K562 (cell line): Measurements from ENCODE around the gene COQ7. TPM values are rescaled to one million over a fixed set of nuclear protein-coding genes. Genes with fewer than 3 reads are reported as not detected.

ENCODE experiments used
- ATAC-seq: fragments of 200-7000 bp; cut with Tn5 transposase; 3 replicates; pipeline ENCODE4 v1.9.1; 2020; ENCODE audit warnings: moderate library complexity
- BruUV-seq: library from RNA; stranded (reverse); fragments of 400-500 nt; replicated peaks from 2 replicates; lab custom pipeline; 2021; lab: Mats Ljungman, UMichigan
- CTCF ChIA-PET: fragments of 300-600 bp; formaldehyde crosslinking; extraction: SDS; loops from one replicate; lab custom pipeline; 2021; ENCODE audit warnings: low intra/inter-chr PET ratio; lab: Yijun Ruan, JAX
- POLR2A ChIA-PET: fragments of 300-600, 350-650 bp; sonication (Branson Sonifier 250); formaldehyde crosslinking; extraction: SDS; loops from one replicate; lab custom pipeline; 2021; ENCODE audit warnings: antibody characterized with exemption, inconsistent platforms; lab: Yijun Ruan, JAX
- DNase-seq, 4 experiments: peaks; one replicate each; pipeline versions ENCODE4 v3.0.0 to v3.0.0-alpha.2; 2011 to 2018; ENCODE audit warnings: low spot score in 3 of 4, mixed read lengths in 3 of 4; ENCODE audit errors: extremely low read depth in 1 of 4
- FAIRE-seq: peaks from 2 replicates; lab custom pipeline; 2011; peaks lifted over from hg19 to GRCh38; lab: Jason Lieb, UNC
- H2AFZ ChIP-seq: 2 replicates; pipeline ENCODE4 v1.6.0; 2011; ENCODE audit warnings: low read depth, low read length, control low read depth, inconsistent platforms
- H3K27ac ChIP-seq: fragments of 200-600 bp; 3 replicates; pipeline ENCODE4 v1.8.0; 2011; ENCODE audit warnings: low read depth, mild to moderate bottlenecking, control low read depth, inconsistent platforms, low read length, moderate library complexity, mixed read lengths; ENCODE audit errors: extremely low read depth
- H3K27me3 ChIP-seq, 2 experiments: fragments of 300-600 bp in 1 of 2; 2 replicates in 1 of 2; 3 replicates in 1 of 2; pipeline versions ENCODE4 v1.6.0 to v1.8.0; 2011; ENCODE audit warnings: inconsistent platforms in 2 of 2, low read length in 2 of 2, mild to moderate bottlenecking in 1 of 2, mixed read lengths in 1 of 2, moderate library complexity in 1 of 2; ENCODE audit not compliant: control insufficient read depth in 2 of 2, insufficient read depth in 2 of 2
- H3K36me3 ChIP-seq: fragments of 300-600 bp; 3 replicates; pipeline ENCODE4 v1.8.0; 2011; ENCODE audit warnings: mild to moderate bottlenecking, low read length, inconsistent platforms; ENCODE audit not compliant: control insufficient read depth, insufficient read depth
- H3K4me1 ChIP-seq, 2 experiments: fragments of 200-600 bp in 1 of 2; replicated peaks in 1 of 2; 2 replicates in 1 of 2; 3 replicates in 1 of 2; pipeline versions ENCODE4 v1.5.1 to v1.8.0; 2011; ENCODE audit warnings: inconsistent platforms in 2 of 2, low read length in 2 of 2, mild to moderate bottlenecking in 1 of 2, mixed read lengths in 1 of 2, moderate library complexity in 1 of 2; ENCODE audit not compliant: control insufficient read depth in 2 of 2, insufficient read depth in 2 of 2
- H3K4me2 ChIP-seq: 2 replicates; pipeline ENCODE4 v1.6.1; 2011; ENCODE audit warnings: low read length, control low read depth, inconsistent platforms, mixed read lengths; ENCODE audit not compliant: insufficient read depth
- H3K4me3 ChIP-seq: fragments of 200-600 bp; sonication (generic), shearing (Covaris generic); 2 replicates; pipeline ENCODE4 v1.5.1; 2016; ENCODE audit warnings: control low read depth, inconsistent platforms
- H3K79me2 ChIP-seq: fragments of 200-600 bp; 3 replicates; pipeline ENCODE4 v1.8.0; 2011; ENCODE audit warnings: low read length, inconsistent platforms; ENCODE audit not compliant: control insufficient read depth, insufficient read depth
- H3K9ac ChIP-seq, 2 experiments: 2 replicates each; pipeline versions ENCODE4 v1.6.0 to v1.6.1; 2011; ENCODE audit warnings: low read depth in 2 of 2, low read length in 2 of 2, control low read depth in 1 of 2, inconsistent platforms in 1 of 2, mild to moderate bottlenecking in 1 of 2, mixed read lengths in 1 of 2; ENCODE audit not compliant: insufficient read depth in 1 of 2
- H3K9me1 ChIP-seq: one replicate; pipeline ENCODE4 v1.6.0; 2011; ENCODE audit warnings: inconsistent platforms, mild to moderate bottlenecking, low read length, moderate library complexity; ENCODE audit not compliant: control insufficient read depth, insufficient read depth
- H3K9me3 ChIP-seq: replicated peaks from 2 replicates; pipeline ENCODE4 v1.5.1; 2011; ENCODE audit warnings: low read depth, low read length, inconsistent platforms; ENCODE audit not compliant: control insufficient read depth, insufficient read depth
- H4K20me1 ChIP-seq: replicated peaks from 2 replicates; pipeline ENCODE4 v1.6.1; 2011; ENCODE audit warnings: low read length, inconsistent platforms, mixed read lengths; ENCODE audit not compliant: control insufficient read depth, insufficient read depth
- ATF3 ChIP-seq, 2 experiments: fragments of 450-650 bp in 1 of 2; sonication (generic) in 1 of 2; formaldehyde crosslinking in 1 of 2; IDR thresholded peaks in 1 of 2; conservative IDR thresholded peaks in 1 of 2; 2 replicates each; pipeline versions ENCODE4 v1.6.1 to v1.8.1; 2016 to 2023; ENCODE audit warnings: mild to moderate bottlenecking in 2 of 2, moderate library complexity in 2 of 2, inconsistent platforms in 1 of 2, missing genetic modification reagents in 1 of 2
- ATF7 ChIP-seq: fragments of 450-650 bp; IDR thresholded peaks from 2 replicates; pipeline ENCODE4 v1.7.1; 2014; ENCODE audit warnings: mild to moderate bottlenecking, moderate library complexity
- SIN3B ChIP-seq: fragments of 450-650 bp; IDR thresholded peaks from 2 replicates; pipeline ENCODE4 v1.6.1; 2017; ENCODE audit warnings: low read depth, mild to moderate bottlenecking, moderate library complexity
- WGBS: fragments of 100-300 bp; shearing (Covaris generic); methylation state at CpG from one replicate; pipeline ENCODE4 v1.1.6; 2016; ENCODE audit warnings: low coverage, mixed read lengths; ENCODE audit not compliant: insufficient coverage; ENCODE audit errors: missing lambda C conversion rate; 5-methylcytosine and 5-hydroxymethylcytosine counted together
- in situ Hi-C: fragments of 300-500 bp; cut with MboI; formaldehyde crosslinking; loops from 4 replicates; pipeline ENCODE4 v1.15.0; 2018; ENCODE audit warnings: inconsistent platforms, mixed read lengths
- intact Hi-C: fragments of 100-400 bp; cut with micrococcal nuclease; formaldehyde crosslinking; loops from 2 replicates; pipeline ENCODE4 v1.14.2; 2022
- polyA plus RNA-seq, 8 experiments: library from polyadenylated mRNA; depleted of rRNA in 4 of 8; stranded (reverse) in 5 of 8; unstranded in 3 of 8; fragments of >200 nt; fragmentation: Nextera tagmentation in 2 of 8; fragmentation: Illumina TruSeq in 1 of 8; extraction: Ambion mirVana in 2 of 8; extraction: Trizol in 1 of 8; gene quantifications; 2 replicates each; pipeline versions ENCODE4 v1.2.1 to v1.2.3, GENCODE V29; 2011 to 2014; ENCODE audit warnings: inconsistent platforms in 1 of 8, missing spikeins in 1 of 8
- total RNA-seq, 7 experiments: library from RNA; depleted of rRNA in 6 of 7; stranded (reverse); fragments of >200 nt in 6 of 7; fragmentation: Illumina TruSeq in 2 of 7; extraction: Trizol in 2 of 7; gene quantifications; 2 replicates each; pipeline versions ENCODE4 v1.2.1 to v1.2.3, GENCODE V29; 2011 to 2021; ENCODE audit warnings: low replicate concordance in 1 of 7

Gene COQ7
- total and polyA plus RNA-seq, 9 of the 15 experiments (the other 6 are each of a cell fraction or from before 2014, with no cell fraction given): 2.3 to 26.1 (median 15.2) TPM

- Histone ChIP-seq H3K9me3 (peaks cover 2% of the 10 kb centered on the region; the same call in 1 of the 2 replicates), H3K27me3 (peaks cover 3 to 9% of the 10 kb centered on the region in 2 experiments; a peak in 1 of 5 replicates), H3K36me3 (no peaks in the 10 kb centered on the region), H2AFZ (no peak overlapping the region), H3K27ac (no peak overlapping the region)
- no peak for DNase-seq
- CTCF ChIA-PET: no interaction called here
- no peak for TF ChIP-seq SIN3B
- TF ChIP-seq ATF7: peak; percentile 24; the same call in 1 of the 2 replicates
- TF ChIP-seq ATF3 (IDR thresholded peaks at IDR 0.05): peak; percentile 53; the same call in 1 of the 2 replicates
- no peak for TF ChIP-seq ATF3 (CRISPR knock-in tag; conservative IDR thresholded peaks at IDR 0.05)
- TF ChIP-seq, all 486 proteins: peak for 2
- H3K4me1 ChIP-seq: no peaks in the 10 kb centered on the region
- no peaks in the 10 kb centered on the region for H3K79me2 ChIP-seq
- H3K4me3 ChIP-seq: no peak overlapping the region
- FAIRE-seq (no peak), ATAC-seq (no peak)
- no peaks in the 10 kb centered on the region; the same call in 1 of the 2 replicates for H4K20me1 ChIP-seq
- H3K9ac ChIP-seq: no peak overlapping the region
- POLR2A ChIA-PET: interaction anchor here (0.8 kb wide), 1 partner anchor 86 kb away, joined by 3 read pairs; no protein-coding TSS in a partner anchor
- in situ Hi-C loops: no loop called here
- 3% methylated on average over 16 of the region's 16 CpGs for WGBS
- H3K4me2 ChIP-seq: no peak overlapping the region
- no TSS peak for BruUV-seq
- H3K9me1 ChIP-seq: no peaks in the 10 kb centered on the region
- intact Hi-C loops: no loop called here
These were observed 34.9 kb downstream of the COQ7 start for GRCh38 chr16:19102187-19102872.
